Measurements from ENCODE around the gene COL4A3. TPM values are rescaled to one million over a fixed set of nuclear protein-coding genes. Genes with fewer than 3 reads are reported as not detected.

COL4A3 gene
- total RNA-seq, 1 donor, result 2.4 TPM

DNA sequence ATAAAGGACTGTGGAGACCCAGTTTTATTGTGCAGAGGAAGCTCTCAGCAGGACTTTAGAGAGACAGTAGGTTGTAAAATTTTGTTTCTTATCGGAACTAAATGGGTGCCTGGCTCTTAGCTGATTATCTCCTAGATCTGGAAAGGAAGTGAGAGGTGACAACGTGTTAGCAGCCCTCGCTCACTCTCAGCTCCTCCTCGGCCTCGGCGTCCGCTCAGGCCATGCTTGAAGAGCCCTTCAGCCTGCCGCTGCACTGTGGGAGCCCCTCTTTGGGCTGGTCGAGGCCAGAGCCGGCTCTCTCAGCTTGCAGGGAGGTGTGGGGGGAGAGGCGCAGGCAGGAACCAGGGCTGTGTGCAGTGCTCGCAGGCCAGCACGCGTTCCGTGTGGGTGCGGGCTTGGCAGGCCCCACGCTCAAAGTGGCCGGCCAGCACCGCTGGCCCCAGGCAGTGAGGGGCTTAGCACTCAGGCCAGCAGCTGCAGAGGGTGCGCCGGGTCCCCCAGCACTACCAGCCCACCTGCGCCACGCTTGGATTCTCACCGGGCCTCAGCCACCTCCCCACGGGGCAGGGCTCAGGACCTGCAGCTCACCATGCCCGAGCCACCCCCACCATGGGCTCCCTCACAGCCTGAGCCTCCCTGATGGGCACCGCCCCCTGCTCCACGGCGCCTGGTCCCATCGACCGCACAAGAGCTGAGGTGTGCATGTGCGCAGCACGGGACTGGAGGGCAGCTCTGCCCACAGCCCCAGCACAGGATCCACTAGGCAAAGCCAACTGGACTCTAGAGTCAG lies 156.1 kb downstream of the COL4A3 start:
- Histone ChIP-seq H3K4me3 (ENCODE audit: low read length) (no peak overlapping the region), H3K4me1 (ENCODE audit: insufficient read depth, low read length) (peaks cover 9% of the 10 kb centered on the region), H3K9me3 (ENCODE audit: low read depth, low read length) (no peaks in the 10 kb centered on the region), H3K27me3 (ENCODE audit: insufficient read depth, low read length) (no peaks in the 10 kb centered on the region)

- Histone ChIP-seq H3K4me1 (ENCODE audit: insufficient read depth, low read length) (peaks cover 23% of the 10 kb centered on the region), H3K9me3 (ENCODE audit: low read depth, low read length) (no peaks in the 10 kb centered on the region), H3K4me3 (ENCODE audit: low read length) (no peak overlapping the region), H3K27me3 (ENCODE audit: insufficient read depth, low read length) (no peaks in the 10 kb centered on the region)
Observed at GRCh38 chr2:227322530-227323205, 158.2 kb downstream of the COL4A3 start.

DNA sequence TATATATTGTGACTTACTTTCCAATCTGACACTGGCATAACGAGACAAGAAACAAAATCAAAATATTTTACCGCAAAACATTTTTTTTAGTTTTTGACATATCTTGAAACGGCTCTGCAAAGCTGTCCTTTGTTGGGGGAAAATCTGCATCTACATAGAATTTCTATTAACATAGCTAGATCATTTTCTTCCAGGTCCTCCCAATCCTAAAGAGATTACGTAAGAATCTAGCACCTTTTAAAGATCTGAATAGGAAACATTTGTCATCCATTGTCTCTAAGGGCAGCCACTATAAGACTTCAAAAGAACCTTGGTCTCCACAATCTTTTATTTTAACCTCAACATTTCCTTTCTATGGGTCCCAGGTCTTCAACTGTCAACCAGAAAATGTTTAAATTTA lies 159.4 kb downstream of the COL4A3 start:
- Histone ChIP-seq H3K27me3 (ENCODE audit: insufficient read depth, low read length) (no peaks in the 10 kb centered on the region), H3K9me3 (ENCODE audit: low read depth, low read length) (no peaks in the 10 kb centered on the region), H3K4me3 (ENCODE audit: low read length) (no peak overlapping the region), H3K4me1 (ENCODE audit: insufficient read depth, low read length) (peaks cover 23% of the 10 kb centered on the region)

DNA sequence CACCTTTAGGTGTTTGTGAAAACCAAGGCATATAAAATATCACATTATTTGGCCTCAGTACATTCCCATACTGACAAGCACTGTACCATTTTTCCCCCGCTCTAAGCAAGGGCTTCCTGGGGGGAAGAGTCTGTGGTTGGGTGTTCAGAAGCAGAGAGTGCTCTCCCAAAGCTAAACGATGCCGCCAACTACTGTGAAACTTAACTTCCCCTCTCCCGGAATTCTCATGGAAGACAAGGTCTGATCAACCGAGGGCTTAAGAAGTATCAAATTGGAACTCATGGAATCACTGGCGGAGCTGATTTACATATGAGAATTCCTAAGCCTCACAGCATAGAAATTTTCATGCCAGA lies 160.2 kb downstream of the COL4A3 start:
- Histone ChIP-seq H3K4me1 (ENCODE audit: insufficient read depth, low read length) (peaks cover 23% of the 10 kb centered on the region), H3K4me3 (ENCODE audit: low read length) (peak overlapping the region; percentile 90), H3K27me3 (ENCODE audit: insufficient read depth, low read length) (no peaks in the 10 kb centered on the region), H3K9me3 (ENCODE audit: low read depth, low read length) (no peaks in the 10 kb centered on the region)

DNA sequence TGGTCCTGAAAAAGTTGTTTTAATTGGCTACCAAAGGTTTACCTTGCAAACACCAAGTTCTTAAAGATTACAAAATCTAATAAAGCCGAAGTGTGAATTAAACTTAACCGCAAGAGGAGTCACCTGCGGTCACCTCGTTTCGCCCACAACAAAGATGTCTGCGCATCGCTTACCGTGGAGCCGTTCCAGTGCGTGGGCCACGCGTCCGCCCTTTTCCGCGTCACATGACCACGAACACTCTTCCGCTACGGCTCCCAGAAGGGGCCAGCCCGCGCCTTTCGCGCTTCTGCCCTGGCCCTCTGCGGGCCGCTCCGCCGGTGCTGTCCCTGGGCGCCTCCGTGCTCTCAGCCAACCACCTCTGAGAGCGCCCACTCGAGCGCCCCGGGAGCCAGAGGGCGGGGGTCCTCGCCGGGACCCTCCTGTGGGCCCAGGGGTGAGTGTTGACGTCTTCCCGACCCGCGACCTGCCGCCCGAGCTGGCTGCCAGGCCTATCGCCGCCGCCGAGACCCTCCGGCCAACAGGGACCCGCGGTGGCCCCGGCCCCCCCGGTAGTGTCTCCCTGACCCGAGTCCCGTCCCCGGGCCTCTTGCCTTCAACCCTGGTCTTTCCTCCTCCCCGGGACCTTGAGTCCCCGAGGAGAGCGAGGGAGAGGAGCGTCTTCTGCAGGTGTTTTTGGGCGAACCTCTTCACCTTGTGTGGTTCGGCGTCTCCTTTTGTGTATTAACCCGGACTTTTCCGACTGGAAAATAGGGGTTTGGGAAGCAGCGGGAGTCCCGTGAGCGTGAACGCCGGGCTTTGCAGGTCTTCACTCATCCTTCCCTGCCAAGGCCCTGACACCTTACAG lies 160.8 kb downstream of the COL4A3 start, which contains the start of gene MFF:
MFF (plus strand) TSS at position 257 of the 844 bp plus-strand sequence. CDS start 5,415 bp downstream, outside the sequence.
- Histone ChIP-seq H3K9me3 (ENCODE audit: low read depth, low read length) (no peaks in the 10 kb centered on the region), H3K4me1 (ENCODE audit: insufficient read depth, low read length) (peaks cover 23% of the 10 kb centered on the region), H3K4me3 (ENCODE audit: low read length) (peak within 1 kb of the TSS; percentile 90), H3K27me3 (ENCODE audit: insufficient read depth, low read length) (no peaks in the 10 kb centered on the region)

- H3K27me3 ChIP-seq (ENCODE audit: insufficient read depth, low read length), result no peaks in the 10 kb centered on the region
- H3K9me3 ChIP-seq (ENCODE audit: low read depth, low read length), result no peaks in the 10 kb centered on the region
- peak overlapping the region; percentile 90 for H3K4me3 ChIP-seq (ENCODE audit: low read length)
- H3K4me1 ChIP-seq (ENCODE audit: insufficient read depth, low read length), result peaks cover 23% of the 10 kb centered on the region
Observed at GRCh38 chr2:227325839-227326195, 161.4 kb downstream of the COL4A3 start.

GRCh38 chr2:227326783-227327182 lies 162.4 kb downstream of the COL4A3 start:
- Histone ChIP-seq H3K27me3 (ENCODE audit: insufficient read depth, low read length) (no peaks in the 10 kb centered on the region), H3K4me1 (ENCODE audit: insufficient read depth, low read length) (peaks cover 23% of the 10 kb centered on the region), H3K4me3 (ENCODE audit: low read length) (no peak overlapping the region), H3K9me3 (ENCODE audit: low read depth, low read length) (no peaks in the 10 kb centered on the region)

- no peak overlapping the region for H3K4me3 ChIP-seq (ENCODE audit: low read length)
- no peaks in the 10 kb centered on the region for H3K9me3 ChIP-seq (ENCODE audit: low read depth, low read length)
- peaks cover 12% of the 10 kb centered on the region for H3K4me1 ChIP-seq (ENCODE audit: insufficient read depth, low read length)
- H3K27me3 ChIP-seq (ENCODE audit: insufficient read depth, low read length), result no peaks in the 10 kb centered on the region
Observed at GRCh38 chr2:227335713-227336112, 171.3 kb downstream of the COL4A3 start.

- H3K27me3 ChIP-seq (ENCODE audit: insufficient read depth, low read length), result no peaks in the 10 kb centered on the region
- no peak overlapping the region for H3K4me3 ChIP-seq (ENCODE audit: low read length)
- no peaks in the 10 kb centered on the region for H3K9me3 ChIP-seq (ENCODE audit: low read depth, low read length)
- peaks cover 12% of the 10 kb centered on the region for H3K4me1 ChIP-seq (ENCODE audit: insufficient read depth, low read length)
Observed at GRCh38 chr2:227337442-227337841, 173.0 kb downstream of the COL4A3 start.

GRCh38 chr2:227339098-227339599 lies 174.7 kb downstream of the COL4A3 start:
- Histone ChIP-seq H3K9me3 (ENCODE audit: low read depth, low read length) (no peaks in the 10 kb centered on the region), H3K4me3 (ENCODE audit: low read length) (no peak overlapping the region), H3K27me3 (ENCODE audit: insufficient read depth, low read length) (no peaks in the 10 kb centered on the region), H3K4me1 (ENCODE audit: insufficient read depth, low read length) (peaks cover 12% of the 10 kb centered on the region)

DNA sequence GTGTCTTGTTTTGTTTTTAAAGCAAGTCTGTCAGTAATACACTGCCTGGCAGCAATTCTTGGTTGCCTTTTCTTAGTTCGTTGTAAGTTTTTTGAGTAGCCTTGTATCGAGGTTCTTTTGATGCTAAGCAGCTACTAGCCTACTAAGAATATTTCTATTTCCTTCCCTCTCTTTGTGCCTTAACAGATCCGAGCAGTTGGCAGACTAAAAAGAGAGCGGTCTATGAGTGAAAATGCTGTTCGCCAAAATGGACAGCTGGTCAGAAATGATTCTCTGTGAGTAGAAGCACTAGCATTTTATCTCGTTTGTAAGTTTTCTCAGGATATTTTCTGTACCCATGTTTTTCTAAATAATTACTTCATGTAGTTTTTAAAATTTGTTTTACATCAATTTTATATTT lies 175.7 kb downstream of the COL4A3 start:
- H3K4me1 ChIP-seq (ENCODE audit: insufficient read depth, low read length), result peaks cover 11% of the 10 kb centered on the region
- no peaks in the 10 kb centered on the region for H3K9me3 ChIP-seq (ENCODE audit: low read depth, low read length)
- H3K27me3 ChIP-seq (ENCODE audit: insufficient read depth, low read length), result no peaks in the 10 kb centered on the region
- H3K4me3 ChIP-seq (ENCODE audit: low read length), result no peak overlapping the region

DNA sequence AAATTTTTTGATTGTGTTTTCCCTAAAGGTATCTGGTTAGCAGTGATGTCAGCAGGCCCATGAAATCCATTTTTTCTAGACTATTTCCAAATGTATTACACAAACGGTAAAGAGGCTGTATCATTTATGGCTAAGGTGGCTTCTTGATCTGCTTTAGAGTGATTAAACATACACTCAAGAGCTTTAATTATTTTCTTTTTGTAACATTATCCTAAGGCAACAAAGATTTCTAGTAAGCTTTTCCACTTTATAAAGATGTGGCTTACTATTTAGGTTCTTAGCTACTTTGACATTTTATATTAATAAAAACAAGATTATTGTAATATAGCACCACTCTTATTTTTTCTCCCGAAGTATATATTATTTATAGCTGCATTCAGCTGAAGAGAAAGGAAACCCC lies 177.1 kb downstream of the COL4A3 start:
- Histone ChIP-seq H3K4me3 (ENCODE audit: low read length) (no peak overlapping the region), H3K27me3 (ENCODE audit: insufficient read depth, low read length) (no peaks in the 10 kb centered on the region), H3K9me3 (ENCODE audit: low read depth, low read length) (no peaks in the 10 kb centered on the region), H3K4me1 (ENCODE audit: insufficient read depth, low read length) (no peaks in the 10 kb centered on the region)

- H3K4me3 ChIP-seq (ENCODE audit: low read length), result no peak overlapping the region
- no peaks in the 10 kb centered on the region for H3K4me1 ChIP-seq (ENCODE audit: insufficient read depth, low read length)
- no peaks in the 10 kb centered on the region for H3K27me3 ChIP-seq (ENCODE audit: insufficient read depth, low read length)
- no peaks in the 10 kb centered on the region for H3K9me3 ChIP-seq (ENCODE audit: low read depth, low read length)
Observed at GRCh38 chr2:227344231-227344630, 179.8 kb downstream of the COL4A3 start.

DNA sequence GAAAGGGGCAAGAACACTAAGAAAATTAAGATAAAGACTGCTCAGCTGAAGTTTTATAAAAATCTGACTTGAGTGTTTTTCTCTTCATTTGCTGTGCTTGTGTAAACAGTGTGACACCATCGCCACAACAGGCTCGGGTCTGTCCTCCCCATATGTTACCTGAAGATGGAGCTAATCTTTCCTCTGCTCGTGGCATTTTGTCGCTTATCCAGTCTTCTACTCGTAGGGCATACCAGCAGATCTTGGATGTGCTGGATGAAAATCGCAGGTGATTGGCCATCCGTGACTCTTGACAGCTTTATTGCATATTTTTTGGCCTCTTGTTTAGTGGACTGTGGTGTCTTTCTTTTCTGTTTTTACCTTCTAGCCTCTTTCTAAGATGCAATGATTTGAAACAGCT lies 182.7 kb downstream of the COL4A3 start:
- Histone ChIP-seq H3K4me3 (ENCODE audit: low read length) (no peak overlapping the region), H3K27me3 (ENCODE audit: insufficient read depth, low read length) (no peaks in the 10 kb centered on the region), H3K9me3 (ENCODE audit: low read depth, low read length) (no peaks in the 10 kb centered on the region), H3K4me1 (ENCODE audit: insufficient read depth, low read length) (no peaks in the 10 kb centered on the region)

GRCh38 chr2:227348324-227348723 lies 183.9 kb downstream of the COL4A3 start:
- no peaks in the 10 kb centered on the region for H3K9me3 ChIP-seq (ENCODE audit: low read depth, low read length)
- H3K4me3 ChIP-seq (ENCODE audit: low read length), result no peak overlapping the region
- H3K4me1 ChIP-seq (ENCODE audit: insufficient read depth, low read length), result no peaks in the 10 kb centered on the region
- H3K27me3 ChIP-seq (ENCODE audit: insufficient read depth, low read length), result no peaks in the 10 kb centered on the region
